HepG2 (cell line): ENCODE results near the gene PSRC1.

Experiments
- PHF8 ChIP-seq: sonication (generic); formaldehyde crosslinking; IDR thresholded peaks from 2 replicates; pipeline ENCODE4 v1.5.0; 2020; ENCODE audit warnings: missing genetic modification reagents
- POLR2A ChIP-seq, 2 experiments: IDR thresholded peaks; 2 replicates each; pipeline ENCODE4 v1.6.1; 2011; ENCODE audit warnings: low read depth in 2 of 2, low read length in 2 of 2, mild to moderate bottlenecking in 1 of 2, moderate library complexity in 1 of 2; ENCODE audit not compliant: insufficient read depth in 1 of 2
- ZBTB8A ChIP-seq: sonication (generic); formaldehyde crosslinking; IDR thresholded peaks from 2 replicates; pipeline ENCODE4 v1.4.0; 2020; ENCODE audit warnings: mild to moderate bottlenecking, low read depth, missing genetic modification reagents, borderline replicate concordance
- ZIK1 ChIP-seq: sonication (generic); formaldehyde crosslinking; IDR thresholded peaks from 2 replicates; pipeline ENCODE4 v1.5.0; 2020; ENCODE audit warnings: mild to moderate bottlenecking, low read depth, missing genetic modification reagents, borderline replicate concordance
- TF ChIP-seq, protein P1 (sequence below): sonication (generic); formaldehyde crosslinking; IDR thresholded peaks from 2 replicates; pipeline ENCODE4 v1.5.0; 2020; ENCODE audit warnings: mild to moderate bottlenecking, missing genetic modification reagents, moderate library complexity
- TF ChIP-seq, protein P2 (sequence below), 2 experiments: IDR thresholded peaks; 2 replicates each; pipeline ENCODE4 v1.6.1; 2011 to 2012; ENCODE audit warnings: low read length in 2 of 2, borderline replicate concordance in 1 of 2, low read depth in 1 of 2, mild to moderate bottlenecking in 1 of 2, moderate library complexity in 1 of 2
- TF ChIP-seq, protein P3 (sequence below): fragments of 450-650 bp; IDR thresholded peaks from 2 replicates; pipeline ENCODE4 v1.6.1; 2017

DNA sequence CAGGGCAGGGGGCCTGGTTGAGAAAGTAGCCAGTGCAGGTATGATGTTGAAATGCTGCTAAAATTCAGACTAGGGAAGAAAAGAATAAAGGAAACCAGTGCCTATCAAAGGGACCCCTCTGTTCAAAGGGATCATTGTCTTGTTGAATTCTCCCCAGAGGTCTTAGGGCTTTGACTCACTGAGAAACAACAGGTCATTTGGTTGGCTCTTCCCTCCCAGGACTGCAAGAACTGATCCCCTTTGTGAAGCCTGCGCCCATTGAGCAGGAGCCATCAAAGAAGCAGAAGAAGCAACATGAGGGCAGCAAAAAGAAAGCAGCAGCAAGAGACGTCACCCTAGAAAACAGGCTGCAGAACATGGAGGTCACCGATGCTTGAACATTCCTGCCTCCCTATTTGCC, 45.4 kb downstream of the PSRC1 start:
- TF ChIP-seq, protein P1, sequence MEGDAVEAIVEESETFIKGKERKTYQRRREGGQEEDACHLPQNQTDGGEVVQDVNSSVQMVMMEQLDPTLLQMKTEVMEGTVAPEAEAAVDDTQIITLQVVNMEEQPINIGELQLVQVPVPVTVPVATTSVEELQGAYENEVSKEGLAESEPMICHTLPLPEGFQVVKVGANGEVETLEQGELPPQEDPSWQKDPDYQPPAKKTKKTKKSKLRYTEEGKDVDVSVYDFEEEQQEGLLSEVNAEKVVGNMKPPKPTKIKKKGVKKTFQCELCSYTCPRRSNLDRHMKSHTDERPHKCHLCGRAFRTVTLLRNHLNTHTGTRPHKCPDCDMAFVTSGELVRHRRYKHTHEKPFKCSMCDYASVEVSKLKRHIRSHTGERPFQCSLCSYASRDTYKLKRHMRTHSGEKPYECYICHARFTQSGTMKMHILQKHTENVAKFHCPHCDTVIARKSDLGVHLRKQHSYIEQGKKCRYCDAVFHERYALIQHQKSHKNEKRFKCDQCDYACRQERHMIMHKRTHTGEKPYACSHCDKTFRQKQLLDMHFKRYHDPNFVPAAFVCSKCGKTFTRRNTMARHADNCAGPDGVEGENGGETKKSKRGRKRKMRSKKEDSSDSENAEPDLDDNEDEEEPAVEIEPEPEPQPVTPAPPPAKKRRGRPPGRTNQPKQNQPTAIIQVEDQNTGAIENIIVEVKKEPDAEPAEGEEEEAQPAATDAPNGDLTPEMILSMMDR (CRISPR knock-in tag): no peak
- TF ChIP-seq ZBTB8A (CRISPR knock-in tag) (no peak), PHF8 (CRISPR knock-in tag) (no peak), ZIK1 (CRISPR knock-in tag) (no peak), POLR2A (IDR thresholded peaks at IDR 0.05; ENCODE audit: insufficient read depth in 1 of 2, low read depth in 2 of 2, low read length in 2 of 2) (no peak)
- TF ChIP-seq, protein P2, sequence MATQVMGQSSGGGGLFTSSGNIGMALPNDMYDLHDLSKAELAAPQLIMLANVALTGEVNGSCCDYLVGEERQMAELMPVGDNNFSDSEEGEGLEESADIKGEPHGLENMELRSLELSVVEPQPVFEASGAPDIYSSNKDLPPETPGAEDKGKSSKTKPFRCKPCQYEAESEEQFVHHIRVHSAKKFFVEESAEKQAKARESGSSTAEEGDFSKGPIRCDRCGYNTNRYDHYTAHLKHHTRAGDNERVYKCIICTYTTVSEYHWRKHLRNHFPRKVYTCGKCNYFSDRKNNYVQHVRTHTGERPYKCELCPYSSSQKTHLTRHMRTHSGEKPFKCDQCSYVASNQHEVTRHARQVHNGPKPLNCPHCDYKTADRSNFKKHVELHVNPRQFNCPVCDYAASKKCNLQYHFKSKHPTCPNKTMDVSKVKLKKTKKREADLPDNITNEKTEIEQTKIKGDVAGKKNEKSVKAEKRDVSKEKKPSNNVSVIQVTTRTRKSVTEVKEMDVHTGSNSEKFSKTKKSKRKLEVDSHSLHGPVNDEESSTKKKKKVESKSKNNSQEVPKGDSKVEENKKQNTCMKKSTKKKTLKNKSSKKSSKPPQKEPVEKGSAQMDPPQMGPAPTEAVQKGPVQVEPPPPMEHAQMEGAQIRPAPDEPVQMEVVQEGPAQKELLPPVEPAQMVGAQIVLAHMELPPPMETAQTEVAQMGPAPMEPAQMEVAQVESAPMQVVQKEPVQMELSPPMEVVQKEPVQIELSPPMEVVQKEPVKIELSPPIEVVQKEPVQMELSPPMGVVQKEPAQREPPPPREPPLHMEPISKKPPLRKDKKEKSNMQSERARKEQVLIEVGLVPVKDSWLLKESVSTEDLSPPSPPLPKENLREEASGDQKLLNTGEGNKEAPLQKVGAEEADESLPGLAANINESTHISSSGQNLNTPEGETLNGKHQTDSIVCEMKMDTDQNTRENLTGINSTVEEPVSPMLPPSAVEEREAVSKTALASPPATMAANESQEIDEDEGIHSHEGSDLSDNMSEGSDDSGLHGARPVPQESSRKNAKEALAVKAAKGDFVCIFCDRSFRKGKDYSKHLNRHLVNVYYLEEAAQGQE (IDR thresholded peaks at IDR 0.05; ENCODE audit: borderline replicate concordance in 1 of 2, low read depth in 1 of 2, low read length in 2 of 2): no peak
- TF ChIP-seq, protein P3, sequence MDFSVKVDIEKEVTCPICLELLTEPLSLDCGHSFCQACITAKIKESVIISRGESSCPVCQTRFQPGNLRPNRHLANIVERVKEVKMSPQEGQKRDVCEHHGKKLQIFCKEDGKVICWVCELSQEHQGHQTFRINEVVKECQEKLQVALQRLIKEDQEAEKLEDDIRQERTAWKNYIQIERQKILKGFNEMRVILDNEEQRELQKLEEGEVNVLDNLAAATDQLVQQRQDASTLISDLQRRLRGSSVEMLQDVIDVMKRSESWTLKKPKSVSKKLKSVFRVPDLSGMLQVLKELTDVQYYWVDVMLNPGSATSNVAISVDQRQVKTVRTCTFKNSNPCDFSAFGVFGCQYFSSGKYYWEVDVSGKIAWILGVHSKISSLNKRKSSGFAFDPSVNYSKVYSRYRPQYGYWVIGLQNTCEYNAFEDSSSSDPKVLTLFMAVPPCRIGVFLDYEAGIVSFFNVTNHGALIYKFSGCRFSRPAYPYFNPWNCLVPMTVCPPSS: no peak
